ENCODE data around the gene UBE2E3.

The UBE2E3 gene

DNA sequence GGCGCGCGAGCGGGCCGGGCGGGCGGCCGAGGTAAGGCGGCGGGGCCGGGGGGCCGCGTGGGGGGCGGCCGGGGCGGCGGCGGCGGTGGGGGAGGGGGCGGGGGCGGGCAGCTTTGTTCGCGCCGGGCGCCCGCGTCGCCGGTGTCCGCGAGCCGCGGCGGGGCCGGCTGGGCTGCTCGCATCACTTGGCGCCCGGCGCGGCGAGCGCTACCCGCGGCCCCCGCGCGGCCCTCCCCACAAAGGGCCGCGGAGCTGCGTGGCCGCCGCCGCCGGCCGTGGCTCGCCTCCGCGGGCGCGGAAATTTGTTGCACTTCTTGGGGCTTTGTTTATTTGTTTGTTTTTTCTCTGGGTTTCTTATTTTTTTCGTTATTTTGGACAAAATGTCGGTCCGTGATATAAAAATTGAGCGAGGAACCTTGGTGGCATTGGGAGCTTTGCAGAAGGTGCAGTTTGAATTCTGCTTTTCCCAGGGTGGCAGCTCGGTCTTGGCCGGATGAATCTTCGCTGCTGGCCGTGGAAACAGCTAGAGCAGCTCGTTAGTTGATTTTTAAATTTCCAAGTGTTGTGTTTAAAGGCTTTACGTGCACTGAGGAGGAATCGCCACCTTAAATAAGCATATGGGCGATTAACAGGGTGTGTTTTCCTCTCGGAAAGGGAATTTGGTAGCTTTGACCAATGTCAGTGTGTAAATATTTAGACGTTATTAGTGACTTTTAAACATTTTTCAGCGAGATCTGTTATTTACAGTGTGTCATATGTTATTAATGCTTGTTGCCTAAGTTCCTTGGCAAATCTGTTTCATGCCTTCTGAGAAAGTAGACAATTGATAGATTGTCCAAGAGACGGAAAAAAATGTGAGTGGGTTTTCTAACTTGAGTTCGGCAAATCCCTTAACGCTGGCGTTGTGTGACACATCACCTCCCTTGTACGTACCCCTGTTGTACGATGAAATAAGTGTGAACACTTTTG, 822 bp downstream of the UBE2E3 start:
- TF ChIP-seq EZH2 (IDR thresholded peaks at IDR 0.05) (no peak), FOXP2 (optimal IDR thresholded peaks at IDR 0.05; ENCODE audit: control extremely low read depth, extremely low read length, insufficient read depth) (no peak), POLR2AphosphoS5 (IDR thresholded peaks at IDR 0.05; ENCODE audit: borderline replicate concordance, low read depth, low read length) (no peak)
- Histone ChIP-seq H3K27ac (peak overlapping the region; percentile 81), H3K9me3 (ENCODE audit: low read depth, low read length) (no peaks in the 10 kb centered on the region), H3K9ac (ENCODE audit: insufficient read length) (peak overlapping the region; percentile 98), H3K4me3 (peak overlapping the region; percentile 100), H3K36me3 (ENCODE audit: insufficient read depth, low read length) (peaks cover 21% of the 10 kb centered on the region; the same call in 1 of the 2 replicates)
- no peak for DNase-seq (ENCODE audit: low read depth, low spot score)

GRCh38 chr2:180983468-180984242, 3.2 kb downstream of the UBE2E3 start:
- peak overlapping the region; percentile 98 for H3K27ac ChIP-seq
- DNase-seq (ENCODE audit: low read depth, low spot score) = peak; percentile 73
- peak overlapping the region; percentile 98 for H3K9ac ChIP-seq (ENCODE audit: insufficient read length)

DNA sequence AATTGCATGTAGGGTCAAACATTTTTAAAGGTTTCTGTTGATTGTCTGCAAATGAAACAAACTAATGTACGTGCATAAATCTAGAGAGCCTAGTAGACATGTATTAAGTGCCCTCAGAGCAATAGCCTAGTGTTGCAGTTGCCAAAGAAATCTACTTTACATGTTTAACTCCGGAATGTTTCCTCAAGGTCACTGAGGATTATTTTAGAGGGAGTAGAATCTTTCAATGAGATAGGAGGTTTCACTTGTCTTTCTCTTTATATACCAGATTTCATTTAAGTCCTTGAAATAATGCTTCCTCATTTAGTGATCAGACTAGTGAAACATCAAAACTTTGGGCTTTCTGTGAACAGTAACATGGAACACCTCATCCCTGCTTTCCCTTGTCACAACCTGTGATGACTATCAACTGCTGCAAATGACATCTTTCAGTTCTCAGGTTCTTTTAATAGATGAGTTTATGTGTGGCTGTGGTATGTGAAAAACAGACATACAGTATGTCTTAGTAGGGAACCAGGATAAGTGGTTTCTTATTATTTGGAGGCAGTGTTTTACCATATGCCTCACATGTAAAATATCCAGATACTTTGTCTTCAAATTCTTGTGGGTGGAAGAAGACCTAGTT, 5.5 kb downstream of the UBE2E3 start:
- H3K36me3 ChIP-seq (ENCODE audit: insufficient read depth, low read length) = peaks cover 21% of the 10 kb centered on the region; the same call in 1 of the 2 replicates
- H3K4me3 ChIP-seq = peak overlapping the region; percentile 100
- H3K9me3 ChIP-seq (ENCODE audit: low read depth, low read length) = no peaks in the 10 kb centered on the region
- DNase-seq (ENCODE audit: low read depth, low spot score) = no peak
- peak overlapping the region; percentile 98 for H3K9ac ChIP-seq (ENCODE audit: insufficient read length)
- peak overlapping the region; percentile 71 for H3K27ac ChIP-seq
- TF ChIP-seq EZH2 (IDR thresholded peaks at IDR 0.05) = no peak
- no peak for TF ChIP-seq FOXP2 (optimal IDR thresholded peaks at IDR 0.05; ENCODE audit: control extremely low read depth, extremely low read length, insufficient read depth)
- no peak for TF ChIP-seq POLR2AphosphoS5 (IDR thresholded peaks at IDR 0.05; ENCODE audit: borderline replicate concordance, low read depth, low read length)

More at GRCh38 chr2:180983468-180984242, 3.2 kb downstream of the UBE2E3 start:
- Histone ChIP-seq H3K36me3 (ENCODE audit: insufficient read depth, low read length) (peaks cover 21% of the 10 kb centered on the region; the same call in 1 of the 2 replicates), H3K4me3 (peak overlapping the region; percentile 100), H3K9me3 (ENCODE audit: low read depth, low read length) (no peaks in the 10 kb centered on the region)
- no peak for TF ChIP-seq FOXP2 (optimal IDR thresholded peaks at IDR 0.05; ENCODE audit: control extremely low read depth, extremely low read length, insufficient read depth)
- TF ChIP-seq EZH2 (IDR thresholded peaks at IDR 0.05) = no peak
- TF ChIP-seq POLR2AphosphoS5 (IDR thresholded peaks at IDR 0.05; ENCODE audit: borderline replicate concordance, low read depth, low read length) = peak; percentile 39; the same call in 1 of the 2 replicates

DNA sequence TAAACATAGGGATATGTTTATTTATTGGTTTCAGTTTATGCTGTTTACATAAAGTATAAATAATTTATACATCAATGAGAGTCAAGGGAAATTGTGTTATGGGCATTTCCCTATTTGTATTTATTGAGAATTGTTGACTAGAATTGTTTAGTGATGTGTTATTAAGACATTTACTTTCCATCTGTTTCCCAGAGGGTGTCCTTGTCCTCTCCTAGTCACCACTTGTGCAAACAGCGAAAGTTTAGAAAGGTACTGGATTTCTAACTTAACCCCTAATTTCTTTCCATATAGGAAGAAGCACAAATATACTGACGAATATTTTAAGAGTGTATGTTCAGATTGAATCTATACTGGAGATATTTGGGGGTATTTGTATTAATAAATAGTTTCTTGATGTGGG, 6.7 kb downstream of the UBE2E3 start:
- H3K36me3 ChIP-seq (ENCODE audit: insufficient read depth, low read length) = peaks cover 27% of the 10 kb centered on the region
- TF ChIP-seq EZH2 (IDR thresholded peaks at IDR 0.05) (no peak), FOXP2 (optimal IDR thresholded peaks at IDR 0.05; ENCODE audit: control extremely low read depth, extremely low read length, insufficient read depth) (no peak), POLR2AphosphoS5 (IDR thresholded peaks at IDR 0.05; ENCODE audit: borderline replicate concordance, low read depth, low read length) (no peak)
- peak overlapping the region; percentile 100 for H3K4me3 ChIP-seq
- DNase-seq (ENCODE audit: low read depth, low spot score) = no peak
- H3K9ac ChIP-seq (ENCODE audit: insufficient read length) = no peak overlapping the region
- H3K9me3 ChIP-seq (ENCODE audit: low read depth, low read length) = no peaks in the 10 kb centered on the region
- H3K27ac ChIP-seq = peak overlapping the region; percentile 71

DNA sequence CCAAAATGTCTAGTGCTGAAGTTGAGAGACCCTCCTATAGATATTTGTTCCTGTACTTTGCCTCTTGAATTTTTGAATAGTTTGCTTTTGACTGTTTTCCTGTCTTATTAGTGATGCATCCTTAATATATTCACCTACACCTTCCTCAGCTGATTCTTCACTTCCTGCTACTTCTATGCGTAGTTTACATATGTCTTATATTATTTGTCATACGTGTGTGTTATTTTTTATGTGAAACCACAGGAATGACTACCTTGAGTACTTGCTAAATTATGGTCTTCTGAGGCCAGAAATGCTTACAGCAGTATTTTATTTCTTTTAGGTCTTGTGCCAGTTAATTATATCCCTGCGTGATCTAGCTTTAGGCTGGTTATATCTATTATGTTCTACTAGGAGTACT, 9.9 kb downstream of the UBE2E3 start:
- peaks cover 20% of the 10 kb centered on the region for H3K36me3 ChIP-seq (ENCODE audit: insufficient read depth, low read length)
- no peaks in the 10 kb centered on the region for H3K9me3 ChIP-seq (ENCODE audit: low read depth, low read length)
- H3K27ac ChIP-seq = peak overlapping the region; percentile 75
- peak overlapping the region; percentile 2; the same call in 1 of the 2 replicates for H3K4me3 ChIP-seq
- DNase-seq (ENCODE audit: low read depth, low spot score) = no peak
- TF ChIP-seq FOXP2 (optimal IDR thresholded peaks at IDR 0.05; ENCODE audit: control extremely low read depth, extremely low read length, insufficient read depth) (no peak), EZH2 (IDR thresholded peaks at IDR 0.05) (no peak), POLR2AphosphoS5 (IDR thresholded peaks at IDR 0.05; ENCODE audit: borderline replicate concordance, low read depth, low read length) (no peak)
- H3K9ac ChIP-seq (ENCODE audit: insufficient read length) = no peak overlapping the region

DNA sequence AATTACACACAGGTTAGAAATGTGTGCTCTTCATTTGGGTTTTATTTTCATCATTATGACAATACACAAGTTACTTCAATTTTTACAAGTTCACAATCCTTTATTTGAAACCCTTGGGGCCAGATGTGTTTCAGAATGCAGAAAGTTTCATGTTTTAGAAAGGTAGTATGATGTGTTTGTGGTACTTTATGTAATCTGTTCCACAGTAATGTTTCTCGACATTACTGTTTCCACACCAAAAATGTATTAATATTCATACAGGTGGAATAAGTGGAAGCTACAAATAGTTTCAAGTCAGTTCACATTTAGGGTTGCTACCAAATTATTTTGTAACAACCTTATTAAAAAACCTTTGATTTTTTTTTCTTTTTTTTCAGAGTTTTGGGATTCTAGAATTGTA, 10.4 kb downstream of the UBE2E3 start:
- no peaks in the 10 kb centered on the region for H3K9me3 ChIP-seq (ENCODE audit: low read depth, low read length)
- DNase-seq (ENCODE audit: low read depth, low spot score) = no peak
- H3K27ac ChIP-seq = peak overlapping the region; percentile 75
- TF ChIP-seq POLR2AphosphoS5 (IDR thresholded peaks at IDR 0.05; ENCODE audit: borderline replicate concordance, low read depth, low read length) (no peak), EZH2 (IDR thresholded peaks at IDR 0.05) (no peak), FOXP2 (optimal IDR thresholded peaks at IDR 0.05; ENCODE audit: control extremely low read depth, extremely low read length, insufficient read depth) (no peak)
- peaks cover 22% of the 10 kb centered on the region for H3K36me3 ChIP-seq (ENCODE audit: insufficient read depth, low read length)
- no peak overlapping the region for H3K9ac ChIP-seq (ENCODE audit: insufficient read length)
- H3K4me3 ChIP-seq = peak overlapping the region; percentile 2; the same call in 1 of the 2 replicates

DNA sequence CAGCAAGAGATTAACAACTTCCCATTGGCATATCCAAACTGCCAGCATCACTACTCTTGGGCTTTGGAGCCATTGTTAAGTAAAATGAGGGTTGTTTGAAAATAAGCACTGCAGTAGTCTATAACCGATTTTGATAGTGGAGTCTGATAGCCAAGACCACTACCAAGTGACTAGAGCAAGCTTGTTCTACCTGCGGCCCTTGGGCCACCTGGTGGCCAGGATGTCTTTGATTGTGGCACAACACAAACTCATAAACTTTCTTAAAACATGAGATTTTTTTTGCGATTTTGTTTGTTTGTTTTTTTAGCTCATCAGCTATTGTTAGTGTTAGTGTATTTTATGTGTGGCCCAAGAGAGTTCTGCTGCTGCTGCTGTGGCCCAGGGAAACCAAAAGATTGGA, 11.0 kb downstream of the UBE2E3 start:
- no peak overlapping the region for H3K9ac ChIP-seq (ENCODE audit: insufficient read length)

More for the DNA sequence above, 11.0 kb downstream of the UBE2E3 start:
- Histone ChIP-seq H3K4me3 (no peak overlapping the region), H3K36me3 (ENCODE audit: insufficient read depth, low read length) (peaks cover 26% of the 10 kb centered on the region), H3K27ac (no peak overlapping the region), H3K9me3 (ENCODE audit: low read depth, low read length) (no peaks in the 10 kb centered on the region)
- TF ChIP-seq EZH2 (IDR thresholded peaks at IDR 0.05) = no peak
- no peak for TF ChIP-seq POLR2AphosphoS5 (IDR thresholded peaks at IDR 0.05; ENCODE audit: borderline replicate concordance, low read depth, low read length)
- no peak for TF ChIP-seq FOXP2 (optimal IDR thresholded peaks at IDR 0.05; ENCODE audit: control extremely low read depth, extremely low read length, insufficient read depth)
- no peak for DNase-seq (ENCODE audit: low read depth, low spot score)
